Stimulated activated CD4-positive, alpha-beta T cell treated with anti-CD3 and anti-CD28 coated beads, Interleukin-4, amount 100 ng/mL, for 4 hours (primary cell): ENCODE results near the gene CCL15.

Source experiments
- DNase-seq, 2 experiments: peaks; one replicate each; pipeline ENCODE4 v3.0.0-alpha.2; 2020

Gene CCL15

DNA sequence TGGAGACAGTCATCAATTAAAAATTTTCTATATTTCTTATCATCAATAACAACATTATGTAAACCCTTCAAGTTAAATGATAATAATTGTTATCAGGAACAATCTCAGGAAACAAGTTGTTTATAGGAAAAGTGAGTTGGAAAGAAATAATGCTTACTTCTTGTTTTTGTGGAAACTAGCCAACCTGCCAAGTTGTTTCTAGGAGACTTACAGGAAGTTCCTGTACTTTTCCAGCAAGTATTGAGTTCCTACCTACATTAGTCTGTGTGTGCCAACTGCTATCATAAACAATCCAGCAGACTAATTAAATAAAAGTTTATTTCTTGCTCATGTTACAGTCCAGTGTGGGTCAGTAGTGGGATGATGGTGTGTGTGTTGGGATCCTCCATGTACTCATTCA lies 13.2 kb downstream of the CCL15 start:
- no peak for DNase-seq

DNA sequence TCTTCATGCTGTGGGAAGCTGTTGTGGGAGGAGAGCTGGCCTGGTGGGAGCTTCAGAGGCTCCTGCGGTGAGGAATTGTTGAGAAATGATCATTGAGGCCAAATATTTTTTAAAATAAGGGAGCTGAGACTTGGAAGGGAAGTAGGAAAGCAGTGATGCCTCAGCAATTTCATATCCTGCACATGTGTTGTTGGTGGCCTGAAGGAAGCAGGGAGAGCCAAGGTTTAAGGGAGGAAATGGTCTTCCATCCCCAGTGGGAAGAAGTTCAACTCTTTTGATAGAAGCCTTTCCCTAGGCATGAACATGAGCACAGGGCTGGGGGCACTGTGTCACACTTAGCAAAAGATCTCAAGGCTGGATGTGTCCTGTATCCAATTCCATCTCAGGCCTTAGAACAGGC lies 14.7 kb downstream of the CCL15 start, which contains the start of gene CCL14:
CCL14 (minus strand) TSS at position 87 of the 400 bp plus-strand sequence; CDS start at position 7, 80 bp downstream.
- no peak for DNase-seq

DNA sequence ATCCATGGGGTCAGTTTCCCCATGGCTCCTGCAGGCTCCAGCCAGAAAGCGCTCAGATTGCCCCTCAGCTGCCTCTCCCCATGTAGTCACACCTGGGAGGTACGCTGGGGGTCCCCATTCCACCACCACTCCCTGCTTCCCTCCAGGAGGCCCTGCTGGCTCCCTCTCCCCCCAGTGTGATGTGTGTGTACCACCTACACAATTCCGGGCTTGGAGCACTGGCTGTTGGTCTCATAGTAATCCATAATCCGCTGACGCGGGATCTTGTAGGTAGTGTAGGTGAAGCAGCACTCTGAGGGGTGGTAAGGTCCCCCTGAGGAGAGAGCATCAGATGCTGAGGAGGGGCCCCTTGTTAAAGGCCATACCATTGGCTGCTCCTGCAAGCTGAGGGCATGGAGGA lies 17.2 kb downstream of the CCL15 start:
- no peak for DNase-seq

GRCh38 chr17:35982409-35983191 lies 18.8 kb downstream of the CCL15 start:
- DNase-seq, result no peak

DNA sequence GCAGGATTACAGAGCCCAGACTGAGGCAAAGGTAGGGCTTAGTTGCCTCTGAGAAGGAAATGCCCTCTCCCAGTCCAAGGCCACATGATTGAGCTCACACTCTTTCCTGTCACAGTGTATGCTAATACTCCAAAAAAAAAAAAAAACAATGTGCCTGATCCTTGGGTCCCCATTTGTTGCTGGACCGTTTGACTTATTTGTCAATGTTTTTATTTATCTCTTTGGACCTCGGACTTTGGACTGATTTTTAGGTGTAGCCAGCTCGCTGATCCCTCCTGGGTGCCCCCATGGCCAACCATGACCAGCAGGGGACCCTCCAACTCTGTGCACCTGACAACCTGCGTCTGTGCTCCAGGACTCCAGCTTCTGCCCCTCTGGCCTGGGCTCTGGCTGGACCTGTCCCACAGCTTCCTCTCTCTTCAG lies 19.4 kb downstream of the CCL15 start:
- no peak for DNase-seq

DNA sequence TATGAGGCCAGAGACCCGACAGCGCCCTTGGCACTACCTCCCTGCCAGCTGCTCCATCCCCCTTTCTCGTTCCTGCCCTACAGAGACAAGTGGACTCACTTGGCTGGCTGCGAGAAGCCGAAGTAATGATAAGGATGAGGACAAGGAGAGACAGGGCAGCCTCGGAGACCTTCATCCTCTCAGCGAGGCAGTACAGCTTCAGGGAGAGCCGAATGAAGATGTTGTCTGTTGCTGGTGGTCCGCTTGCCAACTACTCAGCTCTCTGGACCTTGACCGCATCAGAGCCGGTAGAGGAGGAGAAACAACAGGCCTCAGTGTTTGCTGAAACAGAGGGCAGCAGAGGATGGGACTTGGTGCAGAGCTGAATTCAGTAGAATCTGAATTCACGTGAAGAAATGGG lies 20.1 kb downstream of the CCL15 start, which contains the start of gene CCL16:
CCL16 (minus strand) TSS at position 252 of the 400 bp plus-strand sequence; CDS start at position 175, 77 bp downstream.
- no peak for DNase-seq

DNA sequence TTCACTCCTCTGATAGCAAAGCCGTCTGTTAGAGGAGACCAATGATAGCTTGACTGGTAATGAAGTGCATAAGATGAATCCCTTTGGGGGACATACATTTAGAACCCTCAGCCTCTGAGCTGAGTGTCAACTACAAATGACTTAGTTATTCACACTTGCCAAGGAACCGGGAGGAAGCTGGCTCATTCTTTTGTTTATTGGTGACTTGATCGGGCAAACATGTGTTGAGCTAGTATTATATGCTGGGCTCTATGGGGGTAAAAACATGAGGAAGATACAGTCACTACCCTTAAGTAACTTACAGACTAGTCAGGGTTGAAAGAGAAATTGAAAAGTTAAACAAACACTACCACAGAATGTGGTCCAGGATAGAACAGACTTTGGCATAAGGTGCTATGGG lies 23.0 kb downstream of the CCL15 start:
- DNase-seq, result no peak

- DNase-seq, result no peak
Measured at GRCh38 chr17:35977509-35977908, 23.8 kb downstream of the CCL15 start.

- no peak for DNase-seq
Measured at GRCh38 chr17:35973333-35974260, 27.8 kb downstream of the CCL15 start.

GRCh38 chr17:35972945-35973332 lies 28.4 kb downstream of the CCL15 start:
- DNase-seq, result no peak

- DNase-seq, result no peak
Measured at GRCh38 chr17:35972535-35972934, 28.8 kb downstream of the CCL15 start.

- DNase-seq, result no peak
Measured at GRCh38 chr17:35972066-35972465, 29.3 kb downstream of the CCL15 start.

GRCh38 chr17:35969558-35970380 lies 31.6 kb downstream of the CCL15 start:
- DNase-seq, result peak; percentile 42 to 61

- no peak for DNase-seq
Measured at GRCh38 chr17:35968520-35969054, 32.8 kb downstream of the CCL15 start.

- DNase-seq, result no peak
Measured at GRCh38 chr17:35965272-35965671, 36.1 kb downstream of the CCL15 start.

- DNase-seq, result no peak
Measured at GRCh38 chr17:35963663-35964062, 37.7 kb downstream of the CCL15 start.

- DNase-seq, result no peak
Measured at GRCh38 chr17:35953720-35954119, 47.6 kb downstream of the CCL15 start.

DNA sequence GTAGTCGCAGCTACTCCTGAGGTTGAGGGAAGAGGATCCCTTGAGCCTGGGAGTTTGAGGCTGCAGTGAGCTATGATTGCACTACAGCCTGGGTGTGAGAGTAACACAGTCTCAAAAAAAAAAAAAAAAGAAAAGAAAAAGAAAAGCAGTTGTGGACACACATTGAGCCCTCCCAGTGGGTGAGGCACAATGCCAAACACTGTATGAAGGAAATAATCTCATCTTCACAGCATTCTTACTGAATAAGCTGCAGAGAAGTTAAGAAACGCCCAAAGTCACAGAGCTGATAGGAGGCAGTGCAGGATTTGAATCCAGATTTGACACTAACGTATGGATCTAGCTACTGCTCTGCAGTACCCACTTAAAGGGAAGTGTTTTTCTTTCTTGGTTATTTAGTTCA lies 52.0 kb downstream of the CCL15 start:
- no peak for DNase-seq

- DNase-seq, result no peak
Measured at GRCh38 chr17:35948092-35948491, 53.3 kb downstream of the CCL15 start.
